BLaER1 treated with 17β-estradiol and CSF1 and Interleukin-3, amounts not matched to agents 10 nM and 100 nM (cell line): Measurements from ENCODE around the gene XRCC5.

Source experiments
- H3K27ac ChIP-seq, 11 experiments: shearing (Covaris generic); formaldehyde crosslinking; 2 replicates each; pipeline ENCODE4 v1.8.1; 2022
- H3K27me3 ChIP-seq, 11 experiments: shearing (Covaris generic); formaldehyde crosslinking; 2 replicates each; pipeline ENCODE4 v1.8.1; 2022
- H3K36me3 ChIP-seq, 11 experiments: shearing (Covaris generic); formaldehyde crosslinking; 2 replicates each; pipeline ENCODE4 v1.8.1; 2022
- H3K4me1 ChIP-seq, 10 experiments: shearing (Covaris generic); formaldehyde crosslinking; 2 replicates each; pipeline ENCODE4 v1.8.1; 2022
- H3K4me2 ChIP-seq, 11 experiments: shearing (Covaris generic); formaldehyde crosslinking; 2 replicates each; pipeline ENCODE4 v1.8.1; 2022
- H3K4me3 ChIP-seq, 10 experiments: shearing (Covaris generic); formaldehyde crosslinking; 2 replicates each; pipeline ENCODE4 v1.8.1; 2022
- H3K9ac ChIP-seq, 11 experiments: shearing (Covaris generic); formaldehyde crosslinking; 2 replicates each; pipeline ENCODE4 v1.8.1; 2022
- H3K9me3 ChIP-seq, 11 experiments: shearing (Covaris generic); formaldehyde crosslinking; replicated peaks in 1 of 11; 2 replicates each; pipeline ENCODE4 v1.8.1; 2022
- H4K20me1 ChIP-seq, 11 experiments: shearing (Covaris generic); formaldehyde crosslinking; 2 replicates each; pipeline ENCODE4 v1.8.1; 2022
- Cebpa-rat ChIP-seq, 11 experiments: shearing (Covaris generic); IDR thresholded peaks; 2 replicates each; pipeline ENCODE4 v1.8.1; 2022

XRCC5 gene

GRCh38 chr2:216220976-216221375 is 111.8 kb downstream of the XRCC5 start:
- Histone ChIP-seq H3K36me3 (peaks cover 0 to 21% (median 4%) of the 10 kb centered on the region in 11 experiments; a peak in 9 of 22 replicates), H3K27ac (no peak overlapping the region), H3K4me1 (peaks cover 75 to 84% (median 78%) of the 10 kb centered on the region in 10 experiments), H4K20me1 (peaks cover 0 to 7% (median 0%) of the 10 kb centered on the region in 11 experiments; a peak in 1 of 22 replicates), H3K4me2 (peak overlapping the region; percentile 39 to 84 (median 71); a peak in 18 of 22 replicates), H3K9ac (no peak overlapping the region), H3K27me3 (no peaks in the 10 kb centered on the region), H3K9me3 (no peaks in the 10 kb centered on the region), H3K4me3 (no peak overlapping the region)
- TF ChIP-seq Cebpa-rat (IDR thresholded peaks at IDR 0.05): no peak

- Histone ChIP-seq H3K9me3 (no peaks in the 10 kb centered on the region), H4K20me1 (no peaks in the 10 kb centered on the region; a peak in 1 of 22 replicates), H3K4me3 (no peak overlapping the region), H3K9ac (no peak overlapping the region), H3K27me3 (no peaks in the 10 kb centered on the region), H3K27ac (no peak overlapping the region), H3K4me1 (peaks cover 67 to 75% (median 70%) of the 10 kb centered on the region in 10 experiments), H3K36me3 (peaks cover 0 to 19% (median 4%) of the 10 kb centered on the region in 11 experiments; a peak in 9 of 22 replicates), H3K4me2 (peak overlapping the region; percentile 39 to 84 (median 73); a peak in 21 of 22 replicates)
- TF ChIP-seq Cebpa-rat (IDR thresholded peaks at IDR 0.05): no peak
These were observed 112.7 kb downstream of the XRCC5 start for GRCh38 chr2:216221811-216222210.

- H3K27ac ChIP-seq: peak overlapping the region in 2 of 11 experiments; percentile 25 to 53; a peak in 4 of 22 replicates
- H3K27me3 ChIP-seq: no peaks in the 10 kb centered on the region
- peak overlapping the region; percentile 39 to 84 (median 73) for H3K4me2 ChIP-seq
- H3K36me3 ChIP-seq: peaks cover 0 to 17% (median 4%) of the 10 kb centered on the region in 11 experiments; a peak in 9 of 22 replicates
- TF ChIP-seq Cebpa-rat (IDR thresholded peaks at IDR 0.05): no peak
- no peak overlapping the region for H3K4me3 ChIP-seq
- no peaks in the 10 kb centered on the region; a peak in 1 of 22 replicates for H4K20me1 ChIP-seq
- H3K9ac ChIP-seq: peak overlapping the region in 2 of 11 experiments; percentile 6 to 40; a peak in 6 of 22 replicates
- peaks cover 57 to 66% (median 60%) of the 10 kb centered on the region in 10 experiments for H3K4me1 ChIP-seq
- no peaks in the 10 kb centered on the region for H3K9me3 ChIP-seq
These were observed 113.7 kb downstream of the XRCC5 start for GRCh38 chr2:216222650-216223352.

GRCh38 chr2:216224388-216224787 is 115.2 kb downstream of the XRCC5 start:
- H3K4me3 ChIP-seq: no peak overlapping the region
- no peak overlapping the region for H3K27ac ChIP-seq
- H3K36me3 ChIP-seq: peaks cover 0 to 8% (median 0%) of the 10 kb centered on the region in 11 experiments; a peak in 1 of 22 replicates
- TF ChIP-seq Cebpa-rat (IDR thresholded peaks at IDR 0.05): no peak
- no peaks in the 10 kb centered on the region; a peak in 1 of 22 replicates for H4K20me1 ChIP-seq
- H3K9me3 ChIP-seq: 0 out of 22 replicates have a peak, but pooled peaks cover 0 to 5% (median 0%) of the 10 kb centered on the region in 11 experiments
- peaks cover 41 to 50% (median 44%) of the 10 kb centered on the region in 10 experiments for H3K4me1 ChIP-seq
- no peak overlapping the region for H3K9ac ChIP-seq
- H3K4me2 ChIP-seq: peak overlapping the region in 1 of 11 experiments; percentile 39; a peak in 1 of 22 replicates
- H3K27me3 ChIP-seq: no peaks in the 10 kb centered on the region

GRCh38 chr2:216229277-216229914 is 120.2 kb downstream of the XRCC5 start:
- no peak overlapping the region for H3K27ac ChIP-seq
- H3K4me1 ChIP-seq: 0 out of 20 replicates have a peak, but pooled peaks cover 0 to 4% (median 0%) of the 10 kb centered on the region in 10 experiments
- no peak overlapping the region for H3K4me3 ChIP-seq
- peaks cover 0 to 13% (median 4%) of the 10 kb centered on the region in 11 experiments; a peak in 8 of 22 replicates for H3K36me3 ChIP-seq
- no peaks in the 10 kb centered on the region for H4K20me1 ChIP-seq
- no peak overlapping the region for H3K9ac ChIP-seq
- no peak for TF ChIP-seq Cebpa-rat (IDR thresholded peaks at IDR 0.05)
- H3K9me3 ChIP-seq: peaks cover 31 to 39% (median 35%) of the 10 kb centered on the region in 11 experiments
- no peak overlapping the region for H3K4me2 ChIP-seq
- H3K27me3 ChIP-seq: no peaks in the 10 kb centered on the region

GRCh38 chr2:216231867-216232266 is 122.7 kb downstream of the XRCC5 start:
- H3K4me2 ChIP-seq: no peak overlapping the region

GRCh38 chr2:216232721-216233120 is 123.6 kb downstream of the XRCC5 start:
- no peak overlapping the region for H3K27ac ChIP-seq
- no peaks in the 10 kb centered on the region for H3K27me3 ChIP-seq
- H3K36me3 ChIP-seq: peaks cover 0 to 13% (median 4%) of the 10 kb centered on the region in 11 experiments; a peak in 8 of 22 replicates
- no peak for TF ChIP-seq Cebpa-rat (IDR thresholded peaks at IDR 0.05)
- no peak overlapping the region for H3K9ac ChIP-seq
- no peak overlapping the region for H3K4me2 ChIP-seq
- no peaks in the 10 kb centered on the region for H4K20me1 ChIP-seq
- 0 out of 20 replicates have a peak, but pooled peaks cover 0 to 4% (median 0%) of the 10 kb centered on the region in 10 experiments for H3K4me1 ChIP-seq
- peaks cover 37 to 44% (median 42%) of the 10 kb centered on the region in 11 experiments for H3K9me3 ChIP-seq
- no peak overlapping the region; a peak in 1 of 20 replicates for H3K4me3 ChIP-seq

More at GRCh38 chr2:216231867-216232266, 122.7 kb downstream of the XRCC5 start:
- Histone ChIP-seq H3K36me3 (peaks cover 0 to 13% (median 4%) of the 10 kb centered on the region in 11 experiments; a peak in 8 of 22 replicates), H3K27me3 (no peaks in the 10 kb centered on the region), H3K9ac (no peak overlapping the region), H4K20me1 (no peaks in the 10 kb centered on the region), H3K27ac (no peak overlapping the region), H3K9me3 (peaks cover 37 to 44% (median 42%) of the 10 kb centered on the region in 11 experiments), H3K4me1 (0 out of 20 replicates have a peak, but pooled peaks cover 0 to 4% (median 0%) of the 10 kb centered on the region in 10 experiments), H3K4me3 (no peak overlapping the region)
- no peak for TF ChIP-seq Cebpa-rat (IDR thresholded peaks at IDR 0.05)

- Histone ChIP-seq H3K9ac (no peak overlapping the region), H3K4me2 (0 out of 22 replicates have a peak overlapping the region, but pooled peaks of 2 of the 11 experiments have one; percentile 19 to 24), H3K27ac (no peak overlapping the region), H3K4me3 (0 out of 20 replicates have a peak overlapping the region, but pooled peaks of 1 of the 10 experiments have one; percentile 16), H3K4me1 (0 out of 20 replicates have a peak, but pooled peaks cover 0 to 4% (median 0%) of the 10 kb centered on the region in 10 experiments), H4K20me1 (no peaks in the 10 kb centered on the region), H3K27me3 (no peaks in the 10 kb centered on the region), H3K36me3 (peaks cover 0 to 13% (median 4%) of the 10 kb centered on the region in 11 experiments; a peak in 8 of 22 replicates), H3K9me3 (peaks cover 37 to 44% (median 42%) of the 10 kb centered on the region in 11 experiments)
- no peak for TF ChIP-seq Cebpa-rat (IDR thresholded peaks at IDR 0.05)
These were observed 124.3 kb downstream of the XRCC5 start for GRCh38 chr2:216233281-216233995.
